HEK293 (cell line): ENCODE results near the gene DCST2.

Experiments
- GLIS2 ChIP-seq: fragments of 450-650 bp; formaldehyde crosslinking; IDR thresholded peaks from 2 replicates; pipeline ENCODE4 v1.5.1; 2016; ENCODE audit warnings: missing biosample characterization, missing genetic modification characterization
- HOXC10 ChIP-seq: sonication (generic); formaldehyde crosslinking; IDR thresholded peaks from 2 replicates; pipeline ENCODE4 v1.8.1; 2023; ENCODE audit warnings: mild to moderate bottlenecking, missing genetic modification reagents
- KLF10 ChIP-seq: fragments of 450-650 bp; IDR thresholded peaks from 2 replicates; pipeline ENCODE4 v1.5.1; 2018; ENCODE audit warnings: missing biosample characterization, mild to moderate bottlenecking, missing genetic modification characterization
- KLF8 ChIP-seq: fragments of 450-650 bp; formaldehyde crosslinking; IDR thresholded peaks from 2 replicates; pipeline ENCODE4 v1.5.1; 2016; ENCODE audit warnings: missing biosample characterization, missing genetic modification characterization
- OSR2 ChIP-seq: fragments of 450-650 bp; formaldehyde crosslinking; IDR thresholded peaks from 2 replicates; pipeline ENCODE4 v1.5.1; 2016; ENCODE audit warnings: missing biosample characterization, missing genetic modification characterization
- SP2 ChIP-seq: fragments of 450-650 bp; formaldehyde crosslinking; IDR thresholded peaks from 2 replicates; pipeline ENCODE4 v1.5.1; 2016; ENCODE audit warnings: missing biosample characterization, missing genetic modification characterization
- TRIM28 ChIP-seq: IDR thresholded peaks from 2 replicates; pipeline ENCODE4 v1.6.1; 2011; ENCODE audit warnings: low read length, control low read depth, borderline replicate concordance
- ZEB2 ChIP-seq: fragments of 450-650 bp; formaldehyde crosslinking; IDR thresholded peaks from 2 replicates; pipeline ENCODE4 v1.5.1; 2016; ENCODE audit warnings: missing biosample characterization, missing genetic modification characterization
- ZFHX2 ChIP-seq: fragments of 450-650 bp; formaldehyde crosslinking; conservative IDR thresholded peaks from 2 replicates; pipeline ENCODE4 v1.5.1; 2016; ENCODE audit warnings: missing biosample characterization, missing genetic modification characterization
- ZFP3 ChIP-seq: fragments of 450-650 bp; formaldehyde crosslinking; IDR thresholded peaks from 2 replicates; pipeline ENCODE4 v1.5.1; 2016; ENCODE audit warnings: low read depth, missing biosample characterization, missing genetic modification characterization
- ZFP69B ChIP-seq: fragments of 450-650 bp; formaldehyde crosslinking; IDR thresholded peaks from 2 replicates; pipeline ENCODE4 v1.5.1; 2016; ENCODE audit warnings: missing biosample characterization, missing genetic modification characterization
- ZNF146 ChIP-seq: fragments of 450-650 bp; formaldehyde crosslinking; IDR thresholded peaks from 2 replicates; pipeline ENCODE4 v1.5.1; 2016; ENCODE audit warnings: missing biosample characterization, missing genetic modification characterization
- ZNF175 ChIP-seq: fragments of 450-650 bp; formaldehyde crosslinking; IDR thresholded peaks from 2 replicates; pipeline ENCODE4 v1.5.1; 2016; ENCODE audit warnings: missing biosample characterization, missing genetic modification characterization
- ZNF19 ChIP-seq: fragments of 450-650 bp; formaldehyde crosslinking; IDR thresholded peaks from 2 replicates; pipeline ENCODE4; 2016; ENCODE audit warnings: missing biosample characterization, missing genetic modification characterization, low read depth
- ZNF221 ChIP-seq: fragments of 450-650 bp; formaldehyde crosslinking; IDR thresholded peaks from 2 replicates; pipeline ENCODE4 v1.5.1; 2017; ENCODE audit warnings: missing biosample characterization, missing genetic modification characterization, borderline replicate concordance
- ZNF24 ChIP-seq: fragments of 450-650 bp; formaldehyde crosslinking; IDR thresholded peaks from 2 replicates; pipeline ENCODE4 v1.5.1; 2016; ENCODE audit warnings: missing biosample characterization, missing genetic modification characterization
- ZNF302 ChIP-seq: fragments of 450-650 bp; formaldehyde crosslinking; IDR thresholded peaks from 2 replicates; pipeline ENCODE4 v1.5.1; 2016; ENCODE audit warnings: missing biosample characterization, missing genetic modification characterization, low read depth
- ZNF324 ChIP-seq: fragments of 450-650 bp; formaldehyde crosslinking; IDR thresholded peaks from 2 replicates; pipeline ENCODE4 v1.5.1; 2016; ENCODE audit warnings: missing biosample characterization, missing genetic modification characterization
- ZNF37A ChIP-seq: fragments of 450-650 bp; IDR thresholded peaks from 2 replicates; pipeline ENCODE4 v1.5.1; 2018; ENCODE audit warnings: missing biosample characterization, missing genetic modification characterization
- ZNF391 ChIP-seq: fragments of 450-650 bp; formaldehyde crosslinking; IDR thresholded peaks from 2 replicates; pipeline ENCODE4 v1.5.1; 2016; ENCODE audit warnings: low read depth, missing biosample characterization, missing genetic modification characterization, borderline replicate concordance
- ZNF423 ChIP-seq: fragments of 450-650 bp; formaldehyde crosslinking; IDR thresholded peaks from 2 replicates; pipeline ENCODE4 v1.5.1; 2016; ENCODE audit warnings: missing biosample characterization, missing genetic modification characterization
- ZNF433 ChIP-seq: fragments of 450-650 bp; formaldehyde crosslinking; IDR thresholded peaks from 2 replicates; pipeline ENCODE4 v1.5.1; 2016; ENCODE audit warnings: missing biosample characterization, missing genetic modification characterization, low read depth
- ZNF621 ChIP-seq: fragments of 450-650 bp; formaldehyde crosslinking; IDR thresholded peaks from 2 replicates; pipeline ENCODE4 v1.5.1; 2017; ENCODE audit warnings: missing biosample characterization, missing genetic modification characterization
- ZNF624 ChIP-seq: fragments of 450-650 bp; formaldehyde crosslinking; IDR thresholded peaks from 2 replicates; pipeline ENCODE4 v1.5.1; 2017; ENCODE audit warnings: missing biosample characterization, missing genetic modification characterization
- ZNF677 ChIP-seq: fragments of 450-650 bp; IDR thresholded peaks from 2 replicates; pipeline ENCODE4 v1.5.0; 2018; ENCODE audit warnings: missing biosample characterization, mild to moderate bottlenecking, missing genetic modification characterization, moderate library complexity
- ZNF701 ChIP-seq: fragments of 450-650 bp; formaldehyde crosslinking; IDR thresholded peaks from 2 replicates; pipeline ENCODE4 v1.5.1; 2016; ENCODE audit warnings: missing biosample characterization, missing genetic modification characterization
- ZNF707 ChIP-seq: fragments of 450-650 bp; formaldehyde crosslinking; IDR thresholded peaks from 2 replicates; pipeline ENCODE4 v1.5.1; 2016; ENCODE audit warnings: missing biosample characterization, missing genetic modification characterization
- ZNF747 ChIP-seq: fragments of 450-650 bp; formaldehyde crosslinking; IDR thresholded peaks from 2 replicates; pipeline ENCODE4 v1.5.1; 2016; ENCODE audit warnings: missing biosample characterization, missing genetic modification characterization
- ZNF776 ChIP-seq: fragments of 450-650 bp; formaldehyde crosslinking; IDR thresholded peaks from 2 replicates; pipeline ENCODE4 v1.5.0; 2017; ENCODE audit warnings: missing biosample characterization, missing genetic modification characterization, borderline replicate concordance
- ZNF792 ChIP-seq: fragments of 450-650 bp; formaldehyde crosslinking; IDR thresholded peaks from 2 replicates; pipeline ENCODE4 v1.5.1; 2016; ENCODE audit warnings: missing biosample characterization, missing genetic modification characterization
- TF ChIP-seq, protein P1 (sequence below): fragments of 450-650 bp; formaldehyde crosslinking; IDR thresholded peaks from 2 replicates; pipeline ENCODE4 v1.5.1; 2017; ENCODE audit warnings: missing biosample characterization, mild to moderate bottlenecking, missing genetic modification characterization, moderate library complexity
- TF ChIP-seq, protein P2 (sequence below): fragments of 450-650 bp; formaldehyde crosslinking; IDR thresholded peaks from 2 replicates; pipeline ENCODE4 v1.5.1; 2016; ENCODE audit warnings: missing biosample characterization, missing genetic modification characterization
- TF ChIP-seq, protein P3 (sequence below): fragments of 450-650 bp; formaldehyde crosslinking; IDR thresholded peaks from 2 replicates; pipeline ENCODE4 v1.5.1; 2016; ENCODE audit warnings: missing biosample characterization, missing genetic modification characterization
- TF ChIP-seq, protein P4 (sequence below): fragments of 450-650 bp; formaldehyde crosslinking; IDR thresholded peaks from 2 replicates; pipeline ENCODE4 v1.5.1; 2017; ENCODE audit warnings: missing biosample characterization, missing genetic modification characterization
- TF ChIP-seq, protein P5 (sequence below): fragments of 450-650 bp; formaldehyde crosslinking; IDR thresholded peaks from 2 replicates; pipeline ENCODE4 v1.5.1; 2017; ENCODE audit warnings: missing biosample characterization, missing genetic modification characterization

The DCST2 gene

DNA sequence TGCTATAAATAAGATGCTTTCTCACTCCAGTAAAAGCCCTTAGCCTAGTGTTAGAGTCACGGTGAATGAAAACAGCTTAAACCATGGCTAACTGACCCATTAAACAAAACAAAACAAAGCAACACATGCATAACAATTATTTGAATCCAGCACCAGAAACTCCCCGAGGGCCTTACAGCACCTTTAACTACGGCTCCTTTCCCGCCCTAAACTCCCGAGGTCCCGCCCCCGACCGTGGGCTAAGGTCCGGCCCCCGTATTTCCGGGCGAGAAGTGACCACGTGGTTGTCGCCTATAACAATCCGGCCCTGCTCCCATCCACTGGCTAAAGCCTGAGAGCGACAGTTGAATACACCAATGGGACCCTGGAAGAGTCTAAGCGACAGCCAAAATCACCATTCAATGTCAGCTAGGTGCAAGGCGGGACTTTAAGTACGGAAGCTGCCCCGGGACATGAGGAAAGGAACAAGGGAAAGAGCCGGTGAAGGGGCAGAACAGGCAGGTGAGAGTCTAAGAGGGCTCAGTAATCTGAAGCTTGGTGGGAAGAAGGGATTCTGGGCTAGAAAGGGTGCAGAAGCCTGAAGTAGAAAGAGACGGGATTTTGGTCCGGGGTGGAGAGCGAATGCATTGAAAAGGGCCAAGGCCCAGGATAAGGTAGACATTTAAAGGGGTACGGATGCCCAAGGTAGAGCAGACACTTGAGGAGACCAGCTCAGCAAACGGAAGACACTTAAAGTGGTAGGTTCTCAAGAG, 50.5 kb downstream of the DCST2 start, which contains the start of gene FLAD1 (continued):
- TF ChIP-seq ZEB2 (peak; percentile 64; the same call in 1 of the 2 replicates), ZNF324 (tag by site-specific recombination) (peak; percentile 38; the same call in 1 of the 2 replicates), ZNF24 (tag by site-specific recombination) (0 out of 2 replicates have a peak, but pooled peaks have one; percentile 23), ZFP69B (tag by site-specific recombination) (no peak), ZFHX2 (peak; percentile 89), ZNF707 (no peak), TRIM28 (no peak), GLIS2 (tag by site-specific recombination) (no peak), ZNF175 (tag by site-specific recombination) (no peak), SP2 (peak; percentile 99), ZNF701 (tag by site-specific recombination) (no peak), ZNF221 (tag by site-specific recombination) (no peak), ZNF302 (tag by site-specific recombination) (no peak), ZFP3 (tag by site-specific recombination) (no peak), ZNF776 (tag by site-specific recombination) (no peak), ZNF423 (tag by site-specific recombination) (no peak), ZNF146 (tag by site-specific recombination) (no peak), ZNF747 (no peak), KLF8 (tag by site-specific recombination) (peak; percentile 54; the same call in 1 of the 2 replicates), ZNF621 (no peak), ZNF19 (tag by site-specific recombination) (no peak), KLF10 (tag by site-specific recombination) (peak; percentile 72), OSR2 (tag by site-specific recombination) (0 out of 2 replicates have a peak, but pooled peaks have one; percentile 68), ZNF677 (tag by site-specific recombination) (no peak), ZNF391 (tag by site-specific recombination) (peak; percentile 15; the same call in 1 of the 2 replicates), HOXC10 (CRISPR knock-in tag) (no peak), ZNF37A (tag by site-specific recombination) (no peak), ZNF624 (no peak), ZNF433 (tag by site-specific recombination) (no peak), ZNF792 (tag by site-specific recombination) (no peak)
- TF ChIP-seq, protein P1, sequence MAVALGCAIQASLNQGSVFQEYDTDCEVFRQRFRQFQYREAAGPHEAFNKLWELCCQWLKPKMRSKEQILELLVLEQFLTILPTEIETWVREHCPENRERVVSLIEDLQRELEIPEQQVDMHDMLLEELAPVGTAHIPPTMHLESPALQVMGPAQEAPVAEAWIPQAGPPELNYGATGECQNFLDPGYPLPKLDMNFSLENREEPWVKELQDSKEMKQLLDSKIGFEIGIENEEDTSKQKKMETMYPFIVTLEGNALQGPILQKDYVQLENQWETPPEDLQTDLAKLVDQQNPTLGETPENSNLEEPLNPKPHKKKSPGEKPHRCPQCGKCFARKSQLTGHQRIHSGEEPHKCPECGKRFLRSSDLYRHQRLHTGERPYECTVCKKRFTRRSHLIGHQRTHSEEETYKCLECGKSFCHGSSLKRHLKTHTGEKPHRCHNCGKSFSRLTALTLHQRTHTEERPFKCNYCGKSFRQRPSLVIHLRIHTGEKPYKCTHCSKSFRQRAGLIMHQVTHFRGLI (tag by site-specific recombination), result no peak
- TF ChIP-seq, protein P2, sequence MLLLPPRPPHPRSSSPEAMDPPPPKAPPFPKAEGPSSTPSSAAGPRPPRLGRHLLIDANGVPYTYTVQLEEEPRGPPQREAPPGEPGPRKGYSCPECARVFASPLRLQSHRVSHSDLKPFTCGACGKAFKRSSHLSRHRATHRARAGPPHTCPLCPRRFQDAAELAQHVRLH (tag by site-specific recombination), result peak; percentile 94
- TF ChIP-seq, protein P3, sequence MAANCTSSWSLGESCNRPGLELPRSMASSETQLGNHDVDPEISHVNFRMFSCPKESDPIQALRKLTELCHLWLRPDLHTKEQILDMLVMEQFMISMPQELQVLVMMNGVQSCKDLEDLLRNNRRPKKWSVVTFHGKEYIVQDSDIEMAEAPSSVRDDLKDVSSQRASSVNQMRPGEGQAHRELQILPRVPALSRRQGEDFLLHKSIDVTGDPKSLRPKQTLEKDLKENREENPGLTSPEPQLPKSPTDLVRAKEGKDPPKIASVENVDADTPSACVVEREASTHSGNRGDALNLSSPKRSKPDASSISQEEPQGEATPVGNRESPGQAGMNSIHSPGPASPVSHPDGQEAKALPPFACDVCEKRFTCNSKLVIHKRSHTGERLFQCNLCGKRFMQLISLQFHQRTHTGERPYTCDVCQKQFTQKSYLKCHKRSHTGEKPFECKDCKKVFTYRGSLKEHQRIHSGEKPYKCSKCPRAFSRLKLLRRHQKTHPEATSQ (tag by site-specific recombination), result no peak
- TF ChIP-seq, protein P4, sequence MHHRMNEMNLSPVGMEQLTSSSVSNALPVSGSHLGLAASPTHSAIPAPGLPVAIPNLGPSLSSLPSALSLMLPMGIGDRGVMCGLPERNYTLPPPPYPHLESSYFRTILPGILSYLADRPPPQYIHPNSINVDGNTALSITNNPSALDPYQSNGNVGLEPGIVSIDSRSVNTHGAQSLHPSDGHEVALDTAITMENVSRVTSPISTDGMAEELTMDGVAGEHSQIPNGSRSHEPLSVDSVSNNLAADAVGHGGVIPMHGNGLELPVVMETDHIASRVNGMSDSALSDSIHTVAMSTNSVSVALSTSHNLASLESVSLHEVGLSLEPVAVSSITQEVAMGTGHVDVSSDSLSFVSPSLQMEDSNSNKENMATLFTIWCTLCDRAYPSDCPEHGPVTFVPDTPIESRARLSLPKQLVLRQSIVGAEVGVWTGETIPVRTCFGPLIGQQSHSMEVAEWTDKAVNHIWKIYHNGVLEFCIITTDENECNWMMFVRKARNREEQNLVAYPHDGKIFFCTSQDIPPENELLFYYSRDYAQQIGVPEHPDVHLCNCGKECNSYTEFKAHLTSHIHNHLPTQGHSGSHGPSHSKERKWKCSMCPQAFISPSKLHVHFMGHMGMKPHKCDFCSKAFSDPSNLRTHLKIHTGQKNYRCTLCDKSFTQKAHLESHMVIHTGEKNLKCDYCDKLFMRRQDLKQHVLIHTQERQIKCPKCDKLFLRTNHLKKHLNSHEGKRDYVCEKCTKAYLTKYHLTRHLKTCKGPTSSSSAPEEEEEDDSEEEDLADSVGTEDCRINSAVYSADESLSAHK, result 0 out of 2 replicates have a peak, but pooled peaks have one; percentile 33
- TF ChIP-seq, protein P5, sequence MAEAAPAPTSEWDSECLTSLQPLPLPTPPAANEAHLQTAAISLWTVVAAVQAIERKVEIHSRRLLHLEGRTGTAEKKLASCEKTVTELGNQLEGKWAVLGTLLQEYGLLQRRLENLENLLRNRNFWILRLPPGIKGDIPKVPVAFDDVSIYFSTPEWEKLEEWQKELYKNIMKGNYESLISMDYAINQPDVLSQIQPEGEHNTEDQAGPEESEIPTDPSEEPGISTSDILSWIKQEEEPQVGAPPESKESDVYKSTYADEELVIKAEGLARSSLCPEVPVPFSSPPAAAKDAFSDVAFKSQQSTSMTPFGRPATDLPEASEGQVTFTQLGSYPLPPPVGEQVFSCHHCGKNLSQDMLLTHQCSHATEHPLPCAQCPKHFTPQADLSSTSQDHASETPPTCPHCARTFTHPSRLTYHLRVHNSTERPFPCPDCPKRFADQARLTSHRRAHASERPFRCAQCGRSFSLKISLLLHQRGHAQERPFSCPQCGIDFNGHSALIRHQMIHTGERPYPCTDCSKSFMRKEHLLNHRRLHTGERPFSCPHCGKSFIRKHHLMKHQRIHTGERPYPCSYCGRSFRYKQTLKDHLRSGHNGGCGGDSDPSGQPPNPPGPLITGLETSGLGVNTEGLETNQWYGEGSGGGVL, result no peak
